ENCODE data around the gene NAA30.
"Not testable (repeated sequence)": the region's sequence is repeated elsewhere in the genome, so short reads cannot be mapped to it uniquely, and the experiment has no call there.

The NAA30 gene

DNA sequence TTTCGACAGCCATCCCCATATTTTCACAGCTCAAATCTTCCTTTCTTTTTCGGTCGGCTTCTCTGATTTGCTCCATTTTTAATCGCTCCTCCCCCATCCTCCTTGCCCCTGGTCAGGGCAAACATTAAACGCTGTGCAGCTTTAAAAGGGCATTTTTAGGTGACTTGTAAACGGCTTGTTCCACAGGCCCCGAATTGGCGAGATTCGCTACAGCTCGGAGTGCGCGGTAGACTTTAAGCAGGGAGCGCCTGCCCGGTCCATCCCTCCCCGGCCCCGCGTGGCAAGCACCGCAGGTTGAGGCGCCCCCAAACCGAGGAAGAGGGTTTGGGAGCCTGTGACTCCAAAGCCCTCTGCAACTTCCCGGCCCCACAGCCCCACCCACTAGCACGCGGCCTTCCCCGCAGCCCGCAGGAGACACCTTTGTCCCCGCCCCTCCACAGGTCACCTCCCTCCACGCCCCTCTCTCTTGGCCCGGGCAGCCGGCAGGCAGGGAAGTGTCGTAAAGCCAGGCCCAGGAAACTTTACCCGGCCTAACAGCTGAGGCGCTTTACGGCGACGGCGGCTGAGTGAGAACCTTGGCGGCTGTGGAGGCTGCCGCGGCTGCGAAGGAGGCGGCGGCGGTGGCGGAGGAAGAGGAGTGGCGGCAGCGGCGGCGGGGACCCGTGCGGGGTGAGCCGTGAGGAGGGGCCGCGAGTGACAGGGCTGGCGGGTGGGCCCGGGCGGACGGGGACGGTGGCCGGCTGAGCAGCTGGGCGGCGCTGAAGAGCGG is at the start of gene NAA30:
Gene NAA30, plus strand, starts transcription at position 550 of the 769 bp plus-strand sequence. CDS start 372 bp downstream, outside the sequence.
- peak; percentile 89 for DNase-seq

DNA sequence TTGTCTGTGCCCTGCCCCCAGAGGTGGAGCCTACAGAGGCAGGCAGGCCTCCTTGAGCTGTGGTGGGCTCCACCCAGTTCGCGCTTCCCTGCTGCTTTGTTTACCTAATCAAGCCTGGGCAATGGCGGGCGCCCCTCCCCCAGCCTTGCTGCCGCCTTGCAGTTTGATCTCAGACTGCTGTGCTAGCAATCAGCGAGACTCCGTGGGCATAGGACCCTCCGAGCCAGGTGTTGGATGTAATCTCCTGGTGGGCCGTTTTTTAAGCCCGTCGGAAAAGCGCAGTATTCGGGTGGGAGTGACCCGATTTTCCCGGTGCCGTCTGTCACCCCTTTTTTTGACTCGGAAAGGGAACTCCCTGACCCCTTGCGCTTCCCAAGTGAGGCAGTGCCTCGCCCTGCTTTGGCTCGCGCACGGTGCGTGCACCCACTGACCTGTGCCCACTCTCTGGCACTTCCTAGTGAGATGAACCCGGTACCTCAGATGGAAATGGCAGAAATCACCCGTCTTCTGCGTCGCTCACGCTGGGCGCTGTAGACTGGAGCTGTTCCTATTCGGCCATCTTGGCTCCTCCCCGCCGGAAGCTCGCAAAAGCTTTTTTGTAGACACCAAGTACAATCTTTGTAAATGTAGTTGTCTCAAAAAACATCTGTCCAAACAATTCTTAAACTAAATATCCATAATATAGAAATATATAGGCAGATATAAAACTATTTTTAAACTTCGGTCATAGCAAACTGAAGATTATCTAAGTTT is 46.7 kb upstream of the NAA30 start:
- DNase-seq = not testable (repeated sequence)

DNA sequence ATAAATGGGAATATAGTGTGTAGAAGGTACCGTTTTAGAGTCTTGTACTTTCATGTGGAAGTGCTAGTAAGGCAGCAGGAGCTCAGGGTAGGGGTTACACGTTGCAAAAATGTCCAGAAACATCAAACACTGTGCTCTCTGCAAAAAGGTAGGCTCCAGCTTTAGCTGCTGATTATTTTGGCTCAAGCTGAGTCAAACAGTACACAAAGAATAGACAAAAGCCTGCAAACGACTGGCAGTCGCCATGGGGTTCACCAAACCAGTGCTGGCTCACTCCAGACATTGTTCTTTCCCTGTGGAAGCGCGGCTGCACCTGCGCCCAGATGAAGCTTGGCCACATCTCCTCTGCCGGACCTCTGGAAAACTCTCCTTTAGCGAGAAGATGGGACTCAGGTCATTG is 45.3 kb upstream of the NAA30 start:
- DNase-seq = no peak

DNA sequence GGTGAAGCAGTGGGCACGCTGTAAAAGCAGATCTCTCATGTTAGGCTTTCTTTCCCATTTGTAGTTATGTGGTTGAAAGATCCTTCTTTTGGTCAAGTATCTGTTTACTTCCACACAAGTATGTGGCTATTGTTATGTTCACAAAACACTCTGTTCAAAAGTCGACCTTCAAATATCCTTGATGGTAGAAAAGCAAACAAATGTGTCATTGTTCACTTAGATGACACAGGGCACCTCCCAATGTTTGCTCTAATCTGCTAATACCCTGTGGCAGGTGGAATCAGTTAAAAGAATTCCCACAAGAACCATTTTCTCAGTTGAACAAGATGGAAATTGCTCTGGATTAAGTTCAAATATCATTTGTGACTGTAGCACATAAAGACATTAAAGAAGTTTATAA is 43.6 kb upstream of the NAA30 start:
- no peak for DNase-seq

DNA sequence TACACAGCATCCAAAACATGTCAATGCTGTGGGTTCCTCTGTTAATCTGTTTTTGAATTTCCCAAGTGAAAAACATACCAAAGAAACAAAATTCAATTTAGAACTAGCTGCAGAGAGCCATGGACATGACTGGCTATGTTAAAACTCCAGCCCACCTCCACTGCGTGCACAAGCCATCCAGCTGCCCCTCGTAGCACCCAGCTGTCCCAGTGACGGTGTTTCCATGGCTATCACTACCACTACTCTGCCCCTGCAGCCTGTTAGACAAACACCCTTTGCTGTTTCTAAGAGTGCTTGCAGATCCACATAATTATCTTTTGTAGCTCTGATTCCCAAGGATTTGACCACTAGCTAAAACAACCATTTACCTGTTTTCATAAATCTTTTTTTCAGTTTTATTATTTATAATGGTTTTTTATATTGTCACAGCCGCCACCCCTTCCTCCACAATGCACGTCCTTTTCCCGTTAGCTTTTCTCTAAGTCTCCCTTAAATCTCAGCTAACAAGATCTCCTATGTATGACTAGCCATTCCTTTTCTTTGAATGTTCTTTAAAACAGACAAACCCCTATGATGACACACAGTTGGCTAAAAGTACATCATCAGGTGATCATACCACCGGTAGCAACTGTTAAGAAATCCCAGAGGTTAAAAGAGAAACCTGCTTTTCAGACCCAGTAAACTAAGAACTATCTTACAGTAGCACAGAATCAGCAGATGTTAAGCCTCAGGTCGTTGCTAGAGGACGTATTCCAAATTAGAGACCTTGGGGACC is 37.8 kb upstream of the NAA30 start:
- no peak for DNase-seq

DNA sequence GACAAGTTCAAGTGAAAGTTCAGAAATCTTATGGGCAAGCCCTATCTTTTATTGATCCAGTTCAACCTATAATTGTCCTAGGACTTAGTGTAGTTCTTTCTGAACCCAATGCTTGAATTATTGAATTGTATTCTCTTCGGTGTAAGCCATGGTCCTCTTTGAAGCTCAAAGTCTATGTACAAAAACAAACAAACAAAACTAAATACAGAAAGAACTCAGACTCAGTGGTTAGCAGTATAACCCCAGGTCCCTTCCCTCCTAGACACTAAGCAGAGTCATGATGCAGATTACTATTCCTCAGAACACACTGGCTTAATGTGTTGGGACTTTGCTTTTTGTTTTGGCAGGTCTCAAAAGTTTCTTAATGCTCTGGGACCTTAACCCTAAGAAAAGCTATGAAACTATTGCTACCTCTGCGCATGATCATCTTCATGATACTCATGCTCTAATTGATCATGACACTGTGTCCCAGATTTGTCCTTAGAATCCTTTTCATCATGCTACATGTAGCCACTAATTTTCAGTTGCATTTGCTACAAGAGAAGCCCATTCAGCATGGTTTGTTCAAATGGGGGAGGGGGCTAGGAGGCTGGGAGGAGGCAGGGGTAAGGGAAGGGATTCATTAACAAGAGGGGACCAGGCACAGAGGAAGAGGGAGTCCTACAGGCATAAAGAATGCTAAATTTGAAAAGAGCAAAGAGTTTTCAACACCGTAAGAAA is 35.1 kb upstream of the NAA30 start:
- DNase-seq = no peak

DNA sequence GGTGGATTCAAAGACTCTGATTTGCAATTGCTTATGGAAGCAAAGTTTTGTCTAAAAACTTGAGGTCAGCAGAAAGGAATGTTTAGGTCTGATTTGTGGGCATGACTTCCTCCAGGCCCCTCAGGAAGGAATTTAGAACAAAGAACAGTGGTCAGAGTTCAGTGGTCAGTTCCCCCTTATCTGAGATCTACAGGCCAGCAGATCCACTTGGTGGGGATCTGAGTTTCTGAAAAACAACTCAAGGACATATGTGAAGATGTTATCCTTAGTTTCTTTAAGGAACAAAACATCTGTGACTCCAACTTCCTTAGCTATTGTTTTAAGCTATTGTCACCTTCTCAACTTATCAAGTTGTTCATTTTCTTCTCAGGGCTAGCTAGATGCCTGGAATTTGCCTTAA is 28.0 kb upstream of the NAA30 start:
- DNase-seq = no peak

DNA sequence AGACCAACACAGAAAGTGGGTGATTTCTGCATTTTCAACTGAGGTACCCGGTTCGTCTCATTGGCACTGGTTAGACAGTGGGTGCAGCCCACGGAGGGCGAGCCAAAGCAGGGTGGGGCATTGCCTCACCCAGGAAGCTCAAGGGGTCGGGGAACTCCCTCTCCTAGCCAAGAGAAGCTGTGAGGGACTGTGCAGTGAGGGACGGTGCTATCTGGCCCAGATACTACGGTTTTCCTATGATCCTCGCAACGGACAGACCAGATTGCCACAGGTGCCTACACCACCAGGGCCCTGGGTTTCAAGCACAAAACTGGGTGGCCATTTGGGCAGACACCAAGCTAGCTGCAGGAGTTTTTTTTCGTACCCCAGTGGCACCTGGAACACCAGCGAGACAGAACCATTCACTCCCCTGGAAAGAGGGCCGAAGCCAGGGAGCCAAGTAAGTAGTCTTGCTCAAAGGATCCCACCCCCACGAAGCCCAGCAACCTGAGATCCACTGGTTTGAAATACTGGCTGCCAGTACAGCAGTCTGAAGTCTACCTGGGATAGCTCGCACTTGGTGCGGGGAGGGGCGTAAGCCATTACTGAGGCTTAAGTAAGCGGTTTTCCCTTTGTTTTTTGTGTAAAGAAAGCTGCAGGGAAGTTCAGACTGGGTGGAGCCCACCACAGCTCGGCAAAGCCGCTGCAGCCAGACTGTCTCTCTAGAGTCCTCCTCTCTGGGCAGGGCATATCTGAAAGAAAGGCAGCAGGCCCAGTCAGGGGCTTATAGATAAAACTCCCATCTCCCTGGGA is 25.5 kb upstream of the NAA30 start:
- DNase-seq = no peak

DNA sequence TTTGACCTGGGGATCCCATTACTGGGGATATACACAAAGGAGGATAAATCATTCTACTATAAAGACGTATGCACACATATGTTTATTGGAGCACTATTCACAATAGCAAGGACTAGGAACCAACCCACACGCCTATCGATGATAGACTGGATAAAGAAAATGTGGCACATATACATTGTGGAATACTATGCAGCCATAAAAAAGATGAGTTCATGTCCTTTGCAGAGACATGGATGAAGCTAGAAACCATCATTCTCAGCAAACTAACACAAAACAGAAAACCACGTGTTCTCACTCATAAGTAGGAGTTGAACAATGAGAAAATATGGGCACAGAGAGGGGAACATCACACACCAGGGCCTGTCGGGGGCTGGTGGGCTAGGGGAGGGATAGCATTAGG is 20.2 kb upstream of the NAA30 start:
- not testable (repeated sequence) for DNase-seq

DNA sequence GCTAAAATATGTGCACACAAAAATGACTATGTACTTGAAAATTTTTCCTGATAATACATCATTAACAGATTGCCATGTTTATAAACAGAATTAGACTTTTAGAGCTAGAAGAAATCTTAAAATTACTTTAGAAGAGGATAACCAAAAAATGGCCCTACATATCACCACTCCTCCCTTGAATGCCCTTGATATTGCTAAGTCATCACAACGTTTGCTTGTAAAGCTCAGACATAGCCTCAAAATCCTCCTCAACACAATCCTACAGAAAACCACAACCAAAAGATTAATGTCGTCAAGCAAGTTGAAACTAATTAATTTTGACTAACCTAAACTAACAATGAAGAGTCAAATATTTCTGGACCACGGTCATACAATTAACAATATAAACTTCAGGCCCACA is 19.4 kb upstream of the NAA30 start:
- no peak for DNase-seq

DNA sequence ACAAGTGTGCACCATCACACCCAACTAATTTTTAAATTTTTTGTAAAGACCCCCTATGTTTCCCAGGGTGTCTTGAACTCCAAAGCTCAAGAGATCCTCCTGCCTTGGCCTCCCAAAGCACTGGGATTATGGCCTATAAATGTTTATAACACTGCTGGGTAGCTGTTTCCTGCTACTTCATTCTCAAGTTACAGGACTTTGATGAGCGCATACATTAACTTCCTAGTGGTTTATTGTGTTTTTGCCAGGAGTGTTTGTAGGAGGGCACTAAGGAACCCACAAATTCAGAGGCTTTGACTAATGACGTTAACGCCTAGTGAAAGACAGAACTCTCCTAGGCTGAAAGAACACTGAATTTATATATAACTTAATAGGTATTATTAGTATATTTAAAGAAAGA is 15.2 kb upstream of the NAA30 start:
- no peak for DNase-seq

DNA sequence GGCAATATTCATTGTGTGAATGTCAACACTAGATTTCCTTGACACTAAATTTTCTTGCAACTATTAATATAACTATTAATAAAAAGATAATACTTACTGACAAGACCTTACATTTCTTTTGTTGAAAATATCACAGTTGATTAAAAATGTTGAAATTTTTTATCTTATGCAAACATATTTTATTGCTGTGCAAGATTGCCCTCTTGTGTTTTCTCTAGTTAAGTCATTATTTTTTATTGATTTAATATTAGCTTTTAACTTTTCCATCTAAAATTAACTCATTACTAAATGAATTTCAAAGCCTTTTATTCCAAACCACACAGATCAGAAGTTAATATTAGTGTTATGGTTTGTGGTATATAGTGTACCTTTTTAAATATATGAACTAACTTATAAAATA is 11.7 kb upstream of the NAA30 start:
- no peak for DNase-seq

DNA sequence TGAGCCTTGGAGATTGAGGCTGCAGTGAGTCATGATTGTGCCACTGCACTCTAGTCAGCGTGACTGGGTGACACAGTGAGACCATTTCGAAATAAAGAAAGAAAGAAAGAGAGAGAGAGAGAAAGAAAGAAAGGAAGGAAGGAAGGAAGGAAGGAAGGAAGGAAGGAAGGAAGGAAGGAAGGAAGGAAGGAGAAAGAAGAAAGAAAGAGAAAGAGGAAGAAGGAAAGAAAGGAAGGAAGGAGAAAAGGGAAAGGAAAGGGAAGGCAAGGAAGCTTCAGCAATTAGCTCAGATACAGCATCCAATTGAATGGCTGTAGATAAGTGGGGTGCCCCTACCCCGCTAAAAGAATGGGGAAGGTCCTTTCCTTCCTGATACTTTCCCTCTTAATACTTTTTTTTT is 9.5 kb upstream of the NAA30 start:
- DNase-seq = no peak

DNA sequence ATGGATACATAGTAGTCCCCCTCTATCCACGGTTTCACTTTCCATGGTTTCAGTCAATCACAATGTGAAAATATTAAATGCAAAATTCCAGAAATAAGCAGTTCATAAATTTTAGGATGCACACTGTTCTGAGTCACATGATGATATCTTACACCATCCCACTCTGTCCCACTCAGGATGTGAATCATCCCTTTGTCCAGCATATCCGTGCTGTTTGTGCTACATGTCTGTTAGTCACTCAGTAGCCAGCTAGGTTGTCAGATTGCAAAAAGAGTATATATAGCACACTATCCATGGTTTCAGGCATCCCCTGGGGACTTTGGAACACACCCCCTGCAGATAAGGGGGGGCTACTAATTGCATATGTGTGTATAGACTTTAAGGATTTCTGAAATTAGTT is 8.1 kb upstream of the NAA30 start:
- DNase-seq = no peak

DNA sequence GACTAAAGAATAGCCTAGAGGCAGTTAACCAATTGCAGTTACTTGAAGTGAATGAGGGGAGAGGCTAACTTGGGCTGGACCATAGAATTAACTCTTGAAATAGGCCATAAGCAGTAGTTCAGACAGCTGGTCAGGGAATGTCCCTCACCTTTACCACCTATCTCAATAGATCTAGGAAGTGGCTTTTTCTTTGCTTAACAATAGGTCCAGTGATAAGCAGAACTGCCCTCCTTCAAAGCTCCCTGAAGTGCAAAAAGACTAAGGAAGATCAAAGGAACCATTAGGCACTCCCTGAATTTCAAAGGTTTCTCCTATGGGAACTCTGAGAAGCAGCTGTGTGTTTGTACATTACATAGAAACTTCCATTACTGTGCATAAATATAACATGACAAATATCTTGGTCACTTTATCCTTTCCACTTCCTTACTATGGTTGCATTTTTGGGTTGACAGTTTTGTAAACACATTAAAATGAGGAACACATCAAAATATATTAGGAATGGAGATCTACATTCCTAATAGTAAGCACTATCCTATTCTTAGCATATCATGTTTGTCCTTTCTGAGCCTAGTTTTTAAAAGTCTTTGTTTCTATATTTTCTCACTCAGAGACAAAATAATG is 7.2 kb upstream of the NAA30 start:
- DNase-seq = no peak

DNA sequence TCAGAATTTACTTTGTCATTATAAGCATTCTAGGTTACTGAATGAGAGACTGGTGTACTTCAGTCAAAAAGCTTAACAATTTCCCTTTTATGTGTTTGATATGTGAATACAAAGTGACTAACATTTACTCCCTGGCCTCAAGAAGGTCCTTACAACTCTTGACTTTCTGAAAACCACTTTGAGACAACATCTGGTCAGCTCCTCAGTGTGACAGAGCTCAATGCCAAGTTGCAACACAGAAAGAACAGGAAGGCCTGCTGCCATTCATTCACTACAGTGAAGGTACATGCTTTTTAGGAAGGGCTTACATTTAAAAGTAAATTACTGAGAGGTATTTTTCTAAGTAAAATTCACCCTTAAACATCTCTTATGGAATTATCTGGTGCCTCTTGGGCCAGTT is 2.3 kb upstream of the NAA30 start:
- no peak for DNase-seq

DNA sequence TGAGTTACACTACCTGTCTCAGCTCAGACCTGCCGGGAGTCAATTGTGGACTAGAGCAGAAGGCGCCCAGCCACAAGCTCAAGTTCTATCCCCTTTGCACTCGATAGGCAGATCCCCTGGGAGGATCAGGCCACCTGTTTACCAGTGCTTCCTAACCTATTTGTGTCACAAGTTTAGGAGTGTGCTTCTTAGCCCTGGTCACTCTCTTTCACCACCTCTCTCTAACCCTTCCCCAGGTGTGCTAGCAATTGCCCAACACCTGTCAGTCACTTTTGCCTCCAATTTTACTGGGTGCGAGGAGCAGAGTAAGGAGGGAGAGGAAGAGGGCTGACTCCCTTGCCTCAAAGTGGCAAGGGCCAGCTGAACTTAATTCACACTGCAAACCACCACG is 745 bp upstream of the NAA30 start:
- DNase-seq = peak; percentile 2

DNA sequence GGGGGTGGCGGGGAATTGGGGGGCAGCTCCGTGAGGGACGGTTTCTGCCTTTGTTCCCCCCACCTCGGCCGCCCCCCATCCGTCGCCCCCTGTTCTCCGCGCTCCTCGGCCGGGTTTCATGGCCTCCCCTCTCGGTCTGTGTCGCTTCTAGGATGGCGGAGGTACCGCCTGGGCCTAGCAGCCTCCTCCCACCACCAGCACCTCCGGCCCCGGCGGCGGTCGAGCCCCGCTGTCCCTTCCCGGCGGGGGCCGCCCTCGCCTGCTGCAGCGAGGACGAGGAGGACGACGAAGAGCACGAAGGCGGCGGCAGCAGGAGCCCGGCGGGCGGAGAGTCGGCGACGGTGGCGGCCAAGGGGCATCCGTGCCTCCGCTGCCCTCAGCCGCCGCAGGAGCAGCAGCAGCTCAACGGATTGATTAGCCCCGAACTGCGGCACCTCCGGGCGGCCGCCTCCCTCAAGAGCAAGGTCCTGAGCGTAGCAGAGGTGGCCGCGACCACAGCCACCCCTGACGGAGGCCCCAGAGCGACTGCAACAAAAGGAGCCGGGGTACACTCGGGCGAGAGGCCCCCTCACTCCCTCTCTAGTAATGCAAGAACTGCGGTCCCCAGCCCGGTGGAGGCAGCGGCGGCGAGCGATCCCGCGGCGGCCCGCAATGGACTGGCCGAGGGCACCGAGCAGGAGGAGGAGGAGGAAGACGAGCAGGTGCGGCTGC is 575 bp downstream of the NAA30 start:
- peak; percentile 5 for DNase-seq

DNA sequence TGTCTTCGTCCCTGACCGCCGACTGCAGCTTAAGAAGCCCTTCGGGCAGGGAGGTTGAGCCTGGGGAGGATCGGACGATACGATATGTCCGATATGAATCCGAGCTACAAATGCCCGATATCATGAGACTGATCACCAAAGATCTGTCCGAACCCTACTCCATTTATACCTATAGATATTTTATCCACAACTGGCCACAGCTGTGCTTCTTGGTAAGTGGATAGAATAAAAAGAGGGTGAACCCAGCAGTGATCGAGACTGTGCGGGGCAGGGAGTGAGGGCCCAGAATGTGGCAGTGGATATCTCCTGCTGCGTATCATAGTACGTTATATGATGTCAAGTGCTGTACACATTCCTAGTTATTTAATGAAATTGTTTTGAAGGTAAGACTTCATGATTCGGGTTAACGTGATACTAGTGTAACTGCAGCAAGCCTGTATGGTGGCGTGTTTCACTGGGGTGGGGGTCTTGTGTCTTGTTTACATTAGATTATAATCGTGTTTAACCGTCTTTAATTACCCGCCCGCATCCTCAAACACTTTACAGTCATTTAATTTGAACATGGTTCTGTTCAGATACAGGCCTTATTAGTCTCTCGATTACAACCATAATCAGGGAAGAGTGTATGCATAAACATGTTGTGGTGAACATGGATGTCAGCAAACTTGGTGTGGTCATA is 1.3 kb downstream of the NAA30 start:
- DNase-seq = no peak

DNA sequence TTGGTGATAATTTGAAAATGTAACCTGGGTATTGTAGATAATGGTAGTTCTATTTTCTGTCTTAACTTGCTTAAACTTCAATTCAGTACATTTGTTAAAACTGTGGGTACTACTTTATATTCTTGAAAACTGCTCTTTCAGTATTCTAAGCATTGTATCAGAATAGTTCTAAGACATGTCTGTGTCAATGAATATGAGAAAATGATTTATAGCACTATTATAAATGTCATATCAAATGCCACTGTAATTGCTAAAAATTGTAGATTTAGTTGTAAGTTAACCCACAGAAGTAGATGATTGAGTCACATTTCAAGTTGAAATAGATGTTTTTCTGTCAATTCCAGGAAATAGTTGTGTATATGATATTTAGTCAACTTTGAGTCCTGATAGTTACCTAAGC is 2.4 kb downstream of the NAA30 start:
- no peak for DNase-seq
